ENCODE data around the gene MIS18BP1.

GRCh38 chr14:45253754-45254310 is 830 bp upstream of the MIS18BP1 start:
- TF ChIP-seq EZH2phosphoT487 (IDR thresholded peaks at IDR 0.05; ENCODE audit: low read depth): no peak
- TF ChIP-seq CTCF (IDR thresholded peaks at IDR 0.05; ENCODE audit: low read depth, low read length): no peak
